Thyroid gland (tissue), 4 donors: ENCODE data around the gene SHD. TPM values are rescaled to one million over a fixed set of nuclear protein-coding genes. Genes with fewer than 3 reads are reported as not detected.
"Not testable (repeated sequence)": the region's sequence is repeated elsewhere in the genome, so short reads cannot be mapped to it uniquely, and the experiment has no call there.

Source experiments
- DNase-seq, 2 donors: peaks; one replicate each; pipeline ENCODE4 v3.0.0-alpha.2; 2019
- H3K27ac ChIP-seq, 3 donors: fragments of 200-600 bp; sonication (generic); 1 replicate in 2 of 3; 2 replicates in 1 of 3; pipeline ENCODE4 v1.5.1; 2016 to 2019; ENCODE audit warnings: mild to moderate bottlenecking in 1 of 3, moderate library complexity in 1 of 3
- H3K27me3 ChIP-seq: fragments of 200-600 bp; sonication (generic); one replicate; pipeline ENCODE4 v1.5.1; 2019
- H3K36me3 ChIP-seq, 2 donors: fragments of 200-600 bp; sonication (generic); one replicate each; pipeline ENCODE4 v1.5.1; 2016 to 2019
- H3K4me1 ChIP-seq, 2 donors: fragments of 200-600 bp; sonication (generic); one replicate each; pipeline ENCODE4 v1.5.1; 2017 to 2019
- H3K4me3 ChIP-seq, 3 donors: fragments of 200-600 bp; sonication (generic); replicated peaks in 1 of 3; 1 replicate in 2 of 3; 2 replicates in 1 of 3; pipeline ENCODE4 v1.5.1; 2016; ENCODE audit warnings: mild to moderate bottlenecking in 1 of 3
- H3K9me3 ChIP-seq: fragments of 200-600 bp; sonication (generic); one replicate; pipeline ENCODE4 v1.5.1; 2017
- CTCF ChIP-seq, 6 experiments: fragments of 200-600 bp in 3 of 6; fragments of 450-650 bp in 3 of 6; sonication (generic) in 3 of 6; IDR thresholded peaks; one replicate each; pipeline ENCODE4 v1.5.1; 2016 to 2019; ENCODE audit warnings: antibody characterized with exemption in 6 of 6, mild to moderate bottlenecking in 2 of 6, inconsistent platforms in 1 of 6, moderate library complexity in 1 of 6
- POLR2A ChIP-seq, 2 donors: fragments of 450-650 bp; IDR thresholded peaks; one replicate each; pipeline ENCODE4 v1.6.1; 2017; ENCODE audit warnings: antibody characterized with exemption in 2 of 2, mild to moderate bottlenecking in 2 of 2, moderate library complexity in 1 of 2
- WGBS, 2 donors: methylation state at CpG; one replicate each; pipeline ENCODE4 v1.1.5; 2017; 5-methylcytosine and 5-hydroxymethylcytosine counted together
- intact Hi-C: fragments of 100-400 bp; cut with DNase I; formaldehyde crosslinking; loops from one replicate; pipeline ENCODE4 v1.15.1; 2023
- total RNA-seq, 4 donors: library from RNA; depleted of rRNA; stranded (reverse); fragments of >200 nt; gene quantifications; one replicate each; pipeline ENCODE4 v1.2.3, GENCODE V29; 2016

Gene SHD
- total RNA-seq, 4 donors from 2014 or later = not detected

- intact Hi-C loops = no loop called here
- WGBS, 2 donors = 39 to 47% methylated on average over 21 of the region's 21 CpGs
- no peaks in the 10 kb centered on the region for H3K9me3 ChIP-seq
- H3K36me3 ChIP-seq = no peaks in the 10 kb centered on the region
- no peak overlapping the region for H3K4me3 ChIP-seq
- DNase-seq = no peak
- no peak overlapping the region for H3K27ac ChIP-seq
- peaks cover 4% of the 10 kb centered on the region for H3K27me3 ChIP-seq
- H3K4me1 ChIP-seq = no peaks in the 10 kb centered on the region
- no peak for TF ChIP-seq CTCF (IDR thresholded peaks at IDR 0.05)
- no peak for TF ChIP-seq POLR2A (IDR thresholded peaks at IDR 0.05)
These were observed 44.8 kb upstream of the SHD start for GRCh38 chr19:4234142-4234861.

- H3K9me3 ChIP-seq = no peaks in the 10 kb centered on the region
- H3K4me3 ChIP-seq = no peak overlapping the region
- no peak overlapping the region for H3K27ac ChIP-seq
- peaks cover 4% of the 10 kb centered on the region for H3K27me3 ChIP-seq
- intact Hi-C loops = no loop called here
- whole genome bisulfite sequencing, 2 donors = 55 to 56% methylated on average over 13 of the region's 13 CpGs
- H3K4me1 ChIP-seq = no peaks in the 10 kb centered on the region
- TF ChIP-seq CTCF (IDR thresholded peaks at IDR 0.05) (no peak), POLR2A (IDR thresholded peaks at IDR 0.05) (no peak)
- no peak for DNase-seq
- H3K36me3 ChIP-seq = no peaks in the 10 kb centered on the region
These were observed 44.2 kb upstream of the SHD start for GRCh38 chr19:4234862-4235201.

- H3K9me3 ChIP-seq, H3K27me3 ChIP-seq, H3K27ac ChIP-seq, DNase-seq, H3K4me3 ChIP-seq, intact Hi-C loops, H3K4me1 ChIP-seq, H3K36me3 ChIP-seq: not testable (repeated sequence)
- WGBS, 2 donors = 88 to 91% methylated on average over 16 of the region's 16 CpGs
These were observed 41.6 kb upstream of the SHD start for GRCh38 chr19:4237510-4237909.

- Histone ChIP-seq H3K9me3 (no peaks in the 10 kb centered on the region), H3K27me3 (no peaks in the 10 kb centered on the region), H3K4me1 (no peaks in the 10 kb centered on the region), H3K4me3 (no peak overlapping the region), H3K36me3 (no peaks in the 10 kb centered on the region), H3K27ac (no peak overlapping the region)
- no peak for DNase-seq
- WGBS, 2 donors = 88 to 95% methylated on average over 4 of the region's 4 CpGs
- intact Hi-C loops = no loop called here
- TF ChIP-seq CTCF (IDR thresholded peaks at IDR 0.05) = no peak
- no peak for TF ChIP-seq POLR2A (IDR thresholded peaks at IDR 0.05)
These were observed 40.2 kb upstream of the SHD start for GRCh38 chr19:4238831-4239230.

GRCh38 chr19:4241824-4242430 lies 37.1 kb upstream of the SHD start:
- Histone ChIP-seq H3K4me3 (no peak overlapping the region), H3K36me3 (no peaks in the 10 kb centered on the region), H3K9me3 (no peaks in the 10 kb centered on the region), H3K27me3 (no peaks in the 10 kb centered on the region), H3K27ac (no peak overlapping the region), H3K4me1 (peaks cover 0 to 5% of the 10 kb centered on the region in 2 donors)
- 74 to 80% methylated on average over 5 of the region's 5 CpGs for WGBS, 2 donors
- no peak for TF ChIP-seq POLR2A (IDR thresholded peaks at IDR 0.05)
- no peak for TF ChIP-seq CTCF (IDR thresholded peaks at IDR 0.05)
- no peak for DNase-seq
- intact Hi-C loops = loop anchor here (10.0 kb wide), 1 partner anchor 163 kb away; the partner anchor contains the start of genes CHAF1A and SH3GL1

GRCh38 chr19:4245938-4246337 lies 33.1 kb upstream of the SHD start:
- H3K27me3 ChIP-seq, DNase-seq, H3K4me3 ChIP-seq, H3K9me3 ChIP-seq, H3K27ac ChIP-seq: not testable (repeated sequence)
- peaks cover 14 to 19% of the 10 kb centered on the region in 2 donors for H3K36me3 ChIP-seq
- H3K4me1 ChIP-seq = peaks cover 5 to 12% of the 10 kb centered on the region in 2 donors
- intact Hi-C loops = loop anchor here (10.0 kb wide), 1 partner anchor 159 kb away; the partner anchor contains the start of genes CHAF1A and SH3GL1
- 94 to 99% methylated on average over 6 of the region's 6 CpGs for WGBS, 2 donors
